GM18505 (cell line): ENCODE data around the gene ZNF692.
"Not testable (repeated sequence)": the region's sequence is repeated elsewhere in the genome, so short reads cannot be mapped to it uniquely, and the experiment has no call there.

ENCODE experiments used
- ATAC-seq: cut with Tn5 transposase; IDR thresholded peaks from one replicate; pipeline ENCODE4 v1.9.1; 2021; ENCODE audit not compliant: unreplicated experiment
- POLR2A ChIP-seq: IDR thresholded peaks from 4 replicates; pipeline ENCODE4 v1.6.1; 2011; ENCODE audit warnings: borderline replicate concordance; ENCODE audit not compliant: insufficient read depth, insufficient read length; ENCODE audit errors: extremely low read depth

Gene ZNF692

GRCh38 chr1:248891758-248892157 is 32.9 kb upstream of the ZNF692 start:
- no peak for TF ChIP-seq POLR2A
- no peak for ATAC-seq

GRCh38 chr1:248890549-248891498 is 31.9 kb upstream of the ZNF692 start:
- ATAC-seq = no peak
- no peak for TF ChIP-seq POLR2A

GRCh38 chr1:248889914-248890243 is 31.0 kb upstream of the ZNF692 start:
- not testable (repeated sequence) for ATAC-seq

- no peak for TF ChIP-seq POLR2A
- no peak for ATAC-seq
Observed at GRCh38 chr1:248886237-248886895, 27.5 kb upstream of the ZNF692 start.

GRCh38 chr1:248885646-248886045 is 26.8 kb upstream of the ZNF692 start:
- no peak for TF ChIP-seq POLR2A
- ATAC-seq = no peak

GRCh38 chr1:248884632-248885295 is 25.9 kb upstream of the ZNF692 start:
- ATAC-seq = no peak
- TF ChIP-seq POLR2A = no peak

GRCh38 chr1:248882427-248882826 is 23.5 kb upstream of the ZNF692 start:
- ATAC-seq = not testable (repeated sequence)

GRCh38 chr1:248881261-248881660 is 22.4 kb upstream of the ZNF692 start:
- ATAC-seq = no peak
- no peak for TF ChIP-seq POLR2A

- TF ChIP-seq POLR2A = no peak
- peak; percentile 52 for ATAC-seq
Observed at GRCh38 chr1:248873993-248874533, 15.2 kb upstream of the ZNF692 start.

GRCh38 chr1:248873409-248873992 is 14.6 kb upstream of the ZNF692 start:
- peak; percentile 30 for TF ChIP-seq POLR2A
- peak; percentile 83 for ATAC-seq

GRCh38 chr1:248872752-248873408 is 14.0 kb upstream of the ZNF692 start:
- TF ChIP-seq POLR2A = peak; percentile 9
- ATAC-seq = peak; percentile 36

- no peak for ATAC-seq
- TF ChIP-seq POLR2A = no peak
Observed at GRCh38 chr1:248871837-248872401, 13.0 kb upstream of the ZNF692 start.
